GM19035 (cell line): ENCODE data around the gene MTHFR.

Source experiments
- ATAC-seq: cut with Tn5 transposase; IDR thresholded peaks from one replicate; pipeline ENCODE4 v1.9.1; 2021; ENCODE audit not compliant: unreplicated experiment

MTHFR gene

DNA sequence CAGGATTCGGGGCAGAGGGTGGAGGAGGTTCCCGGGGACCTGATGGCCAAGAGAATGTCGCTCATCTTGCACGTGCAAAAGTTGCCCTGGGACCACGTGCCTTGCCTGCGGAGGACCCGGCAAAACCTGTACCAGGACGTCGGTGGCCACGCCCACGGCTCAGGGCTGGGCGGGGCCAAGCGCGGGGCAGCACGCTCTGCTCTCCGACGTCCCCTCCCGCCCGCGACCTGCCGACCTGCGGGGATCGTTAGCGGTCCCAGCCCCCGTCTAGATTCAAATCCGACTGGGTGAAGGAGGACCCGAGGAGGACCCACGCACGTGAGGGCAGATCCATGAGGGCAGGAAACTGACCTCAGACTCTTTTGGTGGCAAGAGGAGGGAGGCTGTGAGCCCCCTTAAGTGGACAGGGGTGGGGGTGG is 43.8 kb downstream of the MTHFR start, which contains the start of gene C1orf167:
Gene C1orf167, plus strand, starts transcription at position 206 of the 419 bp plus-strand sequence. CDS start 2,208 bp downstream, outside the sequence.
- ATAC-seq, result no peak

DNA sequence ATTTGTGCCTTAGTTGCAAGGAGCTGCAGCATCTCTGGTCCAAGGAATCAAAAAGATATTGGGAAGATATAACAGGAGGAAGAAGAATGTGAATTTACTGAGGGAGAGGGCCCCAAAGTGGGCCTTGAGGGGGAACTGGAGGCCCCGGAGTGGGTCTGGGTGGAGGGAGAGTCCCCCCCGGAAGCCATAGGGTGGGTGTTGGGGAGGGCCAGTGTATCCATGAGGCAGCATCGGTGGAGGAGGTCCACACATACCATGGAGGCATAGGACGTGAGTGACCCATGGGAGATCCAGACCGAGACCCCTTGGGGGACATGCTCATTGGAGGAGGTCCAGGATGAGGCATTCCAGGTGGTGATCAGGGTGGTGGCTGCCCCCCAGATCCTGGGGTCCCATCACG is 44.5 kb downstream of the MTHFR start:
- ATAC-seq, result no peak

DNA sequence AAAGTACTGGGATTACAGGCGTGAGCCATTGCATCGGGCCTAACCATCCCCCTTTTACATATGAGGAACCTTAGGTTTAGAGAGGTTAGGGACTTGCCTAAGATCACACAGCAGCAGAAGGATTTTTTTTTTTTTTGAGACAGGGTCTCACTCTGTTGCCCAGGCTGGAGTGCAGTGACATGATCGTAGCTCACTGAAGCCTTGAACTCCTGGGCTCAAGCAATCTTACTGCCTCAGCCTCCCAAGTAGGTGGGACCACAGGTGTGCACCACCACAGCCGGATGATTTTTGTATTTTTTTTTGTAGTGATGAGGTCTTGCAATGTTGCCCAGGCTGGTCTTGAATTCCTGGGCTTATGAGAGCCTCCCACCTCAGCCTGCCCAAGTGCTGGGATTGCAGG is 46.0 kb downstream of the MTHFR start:
- no peak for ATAC-seq

- no peak for ATAC-seq
Observed at GRCh38 chr1:11757047-11757446, 48.7 kb downstream of the MTHFR start.

- ATAC-seq, result no peak
Observed at GRCh38 chr1:11753555-11754208, 52.1 kb downstream of the MTHFR start.

- no peak for ATAC-seq
Observed at GRCh38 chr1:11752359-11753088, 53.2 kb downstream of the MTHFR start.

DNA sequence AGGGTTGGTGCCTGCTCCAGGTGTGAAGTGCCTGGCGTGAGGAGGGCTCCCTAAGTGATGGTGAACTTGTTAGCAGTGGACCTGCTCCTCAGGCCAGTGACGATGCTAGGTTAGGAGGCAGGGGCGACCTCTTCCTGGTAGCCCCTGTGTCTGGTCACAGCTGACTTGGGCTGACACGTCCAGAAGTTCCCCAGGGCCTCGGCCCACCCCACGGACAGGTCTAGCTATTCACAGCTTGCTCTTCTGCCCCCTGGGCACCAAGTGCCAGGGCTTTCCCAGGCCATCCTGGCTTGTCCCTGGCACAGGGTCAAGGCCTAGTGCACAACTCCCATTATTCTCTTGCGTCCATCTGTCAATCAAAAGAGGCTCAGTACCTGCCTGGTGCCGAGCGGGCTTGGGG is 54.7 kb downstream of the MTHFR start:
- no peak for ATAC-seq

- ATAC-seq, result no peak
Observed at GRCh38 chr1:11749996-11750395, 55.8 kb downstream of the MTHFR start.

GRCh38 chr1:11749203-11749689 is 56.5 kb downstream of the MTHFR start:
- no peak for ATAC-seq

- no peak for ATAC-seq
Observed at GRCh38 chr1:11748294-11749202, 57.2 kb downstream of the MTHFR start.

- ATAC-seq, result no peak
Observed at GRCh38 chr1:11746795-11747487, 58.8 kb downstream of the MTHFR start.

- ATAC-seq, result no peak
Observed at GRCh38 chr1:11746092-11746491, 59.7 kb downstream of the MTHFR start.

DNA sequence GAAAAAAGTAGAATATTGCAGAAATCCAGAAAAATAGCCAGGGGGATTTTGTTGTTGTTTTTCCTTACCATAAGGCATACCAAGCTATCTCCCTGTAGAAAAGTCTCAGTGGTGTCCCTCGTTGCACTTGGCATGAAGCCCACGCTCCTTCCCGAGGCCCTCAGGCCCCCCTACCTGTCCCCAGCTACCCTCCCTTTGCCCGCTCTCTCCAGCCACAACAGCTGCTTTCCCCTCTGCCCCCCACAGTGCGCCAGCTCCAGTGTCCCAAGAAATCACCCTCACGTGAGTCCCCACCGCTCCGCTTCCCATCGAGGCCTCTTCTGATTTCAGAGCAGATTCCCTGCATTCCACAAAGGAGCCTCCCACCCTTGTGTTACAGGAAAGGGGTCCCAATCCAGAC is 61.5 kb downstream of the MTHFR start:
- ATAC-seq, result no peak

DNA sequence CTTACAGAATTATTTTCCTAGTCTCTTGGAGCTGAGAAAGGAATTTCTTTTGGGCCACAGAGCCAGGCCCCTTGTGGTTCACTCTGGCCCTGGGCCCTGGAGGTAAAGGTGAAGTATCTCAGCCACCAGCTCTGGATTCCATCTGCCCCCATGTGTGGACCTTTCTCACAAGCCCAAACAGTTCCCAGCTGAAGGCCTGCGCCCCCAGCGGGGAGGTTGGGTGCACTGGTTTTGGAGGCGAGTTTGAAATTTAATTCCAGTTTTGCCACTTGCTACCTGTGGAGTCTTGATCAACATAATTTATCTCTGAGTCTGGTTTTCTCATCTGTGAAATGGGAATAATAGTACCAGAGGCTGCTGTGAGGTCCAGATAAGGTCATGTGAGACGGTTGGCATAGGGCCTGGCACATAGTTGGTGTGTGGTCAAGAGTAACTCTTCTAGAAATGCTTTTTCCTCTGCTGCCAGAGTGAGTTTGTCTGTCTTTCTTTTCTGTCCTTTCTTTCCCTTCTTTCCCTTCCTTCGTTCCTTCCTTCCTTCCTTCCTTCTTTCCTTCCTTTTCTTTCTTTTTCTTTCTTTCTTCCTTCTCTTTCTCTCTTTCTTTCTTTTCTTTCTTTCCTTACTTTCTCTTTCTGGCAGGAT is 63.7 kb downstream of the MTHFR start:
- no peak for ATAC-seq

DNA sequence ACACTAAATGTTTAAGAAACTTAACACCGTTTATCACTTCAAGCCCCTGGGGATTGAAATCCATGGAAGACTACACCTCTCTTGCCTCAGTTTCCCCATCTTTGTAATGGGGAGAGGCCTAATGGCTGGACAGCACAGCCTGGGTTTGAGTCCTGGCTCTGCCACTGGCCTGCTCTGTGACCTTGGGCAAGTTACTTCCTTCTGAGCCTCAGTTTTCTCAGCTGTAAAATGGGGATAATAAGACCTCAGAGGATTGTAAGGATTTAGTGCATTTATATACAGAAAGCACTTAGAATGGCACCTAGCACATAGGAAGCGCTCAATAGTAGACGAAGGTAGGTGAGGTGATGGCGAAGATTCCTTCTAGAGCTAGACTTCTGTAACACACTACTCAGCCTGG is 64.3 kb downstream of the MTHFR start:
- no peak for ATAC-seq

DNA sequence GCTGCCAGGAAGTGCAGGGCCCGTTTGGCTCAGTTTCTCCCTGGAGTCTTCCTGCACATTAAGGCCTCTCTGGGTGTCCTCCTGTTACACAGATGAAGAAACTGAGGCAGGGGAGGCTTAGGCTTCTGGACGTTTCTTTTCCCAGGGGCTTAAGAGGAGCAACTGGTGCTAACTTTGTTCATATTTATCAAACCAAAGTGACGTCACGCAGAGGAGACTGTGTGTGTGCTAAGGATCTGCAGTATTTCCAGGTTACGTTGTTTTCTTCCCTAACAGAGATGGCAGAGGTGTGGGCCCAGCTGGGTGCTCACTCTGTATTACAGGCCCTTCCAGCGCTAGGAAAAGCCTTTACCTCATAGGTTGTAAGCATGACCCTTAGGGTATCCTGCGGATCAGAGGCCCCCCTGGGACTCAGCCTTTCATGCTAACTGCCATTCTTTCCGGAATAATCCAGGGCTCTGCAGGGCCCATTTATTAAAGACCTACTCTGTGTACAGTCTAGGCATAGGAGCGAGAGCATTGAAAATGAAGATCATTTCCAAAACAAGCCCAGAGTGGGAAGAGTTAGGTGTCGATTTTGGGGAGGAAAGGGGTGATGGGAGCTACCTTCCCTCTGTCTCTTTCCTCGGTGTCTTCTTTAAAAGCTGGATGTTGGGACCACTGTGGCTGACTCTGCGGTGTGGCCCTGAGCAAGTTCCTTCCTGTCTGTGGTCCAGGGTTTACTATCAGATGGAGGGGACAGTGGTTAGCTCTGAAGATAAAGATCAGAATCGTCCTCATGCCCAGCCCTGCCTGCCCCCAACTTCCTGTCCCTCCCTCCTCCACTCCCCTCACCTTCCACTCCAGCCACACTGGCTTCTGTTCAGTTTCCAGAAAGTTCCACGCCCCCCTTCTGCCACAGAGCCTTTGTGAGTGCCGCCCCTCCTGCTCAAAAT is 65.2 kb downstream of the MTHFR start:
- no peak for ATAC-seq

GRCh38 chr1:11738783-11739182 is 67.0 kb downstream of the MTHFR start:
- no peak for ATAC-seq

DNA sequence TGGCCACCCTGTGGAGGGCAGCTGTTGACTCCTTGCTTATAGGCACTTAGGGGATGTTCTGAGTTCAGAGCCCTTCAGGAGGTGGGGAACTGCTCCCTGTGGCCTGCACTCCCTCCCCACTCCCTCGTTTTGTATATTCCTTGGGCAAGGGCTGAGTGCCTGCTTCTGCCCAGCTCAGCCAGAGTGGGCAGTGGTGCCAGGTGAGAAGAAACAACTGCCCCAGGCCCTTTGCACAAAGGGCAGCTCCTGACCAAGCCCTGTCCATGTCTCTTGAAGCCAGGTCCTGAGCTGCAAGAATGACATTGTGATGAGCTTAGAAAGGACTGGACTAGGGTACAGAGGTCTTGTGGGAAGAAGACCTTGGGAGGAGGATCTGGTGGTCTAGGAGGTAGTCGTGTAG is 67.7 kb downstream of the MTHFR start:
- no peak for ATAC-seq
